Activated B cell treated with CpG ODN at 0.5 μM for 24 hours (primary cell): ENCODE data around the gene ZBTB18. TPM values are rescaled to one million over a fixed set of nuclear protein-coding genes. Genes with fewer than 3 reads are reported as not detected.

Experiments used
- ATAC-seq: fragments of 200-7000 bp; cut with Tn5 transposase; one replicate; pipeline ENCODE4 v1.10.0; 2021; ENCODE audit warnings: low read depth, mild to moderate bottlenecking, moderate library complexity
- CTCF ChIA-PET: fragments of 350-600 bp; sonication (Branson Sonifier 250); formaldehyde crosslinking; loops from one replicate; lab custom pipeline; 2021; ENCODE audit warnings: antibody characterized with exemption; lab: Charles Lee
- POLR2A ChIA-PET: fragments of 350-600 bp; sonication (Branson Sonifier 250); formaldehyde crosslinking; loops from one replicate; lab custom pipeline; 2021; ENCODE audit warnings: antibody characterized with exemption; lab: Charles Lee
- DNase-seq: peaks from one replicate; pipeline ENCODE4 v3.0.0; 2022
- H3K27ac Mint-ChIP-seq: one replicate; pipeline ENCODE4 v1.8.0; 2020; ENCODE audit warnings: mixed read lengths
- H3K27me3 Mint-ChIP-seq: one replicate; pipeline ENCODE4 v1.8.0; 2021; ENCODE audit warnings: mixed read lengths
- H3K36me3 Mint-ChIP-seq: one replicate; pipeline ENCODE4 v1.8.0; 2021; ENCODE audit warnings: low read depth, mixed read lengths
- H3K4me1 Mint-ChIP-seq: one replicate; pipeline ENCODE4 v1.8.0; 2021; ENCODE audit warnings: mixed read lengths
- H3K4me3 Mint-ChIP-seq: one replicate; pipeline ENCODE4 v1.8.0; 2020; ENCODE audit warnings: mild to moderate bottlenecking, mixed read lengths
- H3K9me3 Mint-ChIP-seq: one replicate; pipeline ENCODE4 v1.8.0; 2020; ENCODE audit warnings: mixed read lengths
- intact Hi-C: fragments of 100-400 bp; cut with micrococcal nuclease; formaldehyde crosslinking; loops from one replicate; pipeline ENCODE4 v1.15.1; 2024
- total RNA-seq: library from RNA; stranded (reverse); gene quantifications from 2 replicates; pipeline ENCODE4 v1.2.3, GENCODE V29; 2022
- TF ChIP-seq, protein P1 (sequence below): fragments of 200-600 bp; IDR thresholded peaks from one replicate; pipeline ENCODE4 v1.8.0; 2022; ENCODE audit warnings: antibody characterized with exemption, mild to moderate bottlenecking

The ZBTB18 gene
- total RNA-seq, 1 donor from 2014 or later: 46.7 TPM

DNA sequence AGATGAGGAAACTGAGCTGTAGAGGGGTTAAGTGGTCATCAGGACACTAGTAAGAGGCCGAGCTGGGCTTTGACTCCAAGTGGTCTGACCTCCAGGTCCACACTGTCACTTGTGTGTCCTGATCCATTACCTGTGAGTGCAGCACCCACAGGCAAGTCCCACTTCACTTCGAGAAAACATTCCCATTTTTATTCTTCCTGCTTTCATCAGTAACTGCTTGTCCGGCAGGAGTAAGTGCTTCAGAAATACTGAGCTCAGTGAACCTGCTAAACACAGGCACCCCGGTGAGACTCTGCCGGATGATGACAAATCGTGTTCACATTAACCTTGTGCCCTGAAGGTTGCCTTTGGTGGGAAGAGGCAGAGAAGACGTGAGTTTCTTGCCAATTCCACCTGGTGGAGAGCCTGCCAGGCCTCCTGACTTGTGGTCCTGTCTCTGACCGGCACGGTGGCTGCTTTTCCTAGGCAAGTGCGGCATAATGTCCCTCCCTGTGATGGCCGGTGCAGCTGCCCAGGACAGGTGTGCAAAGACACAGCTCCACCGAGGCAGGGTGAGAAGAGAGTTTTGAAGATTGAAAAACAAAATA, 29.4 kb downstream of the ZBTB18 start:
- DNase-seq (no peak), ATAC-seq (no peak)
- CTCF ChIA-PET: no interaction called here
- peaks cover 34% of the 10 kb centered on the region for H3K4me1 Mint-ChIP-seq
- H3K4me3 Mint-ChIP-seq: no peak overlapping the region
- peaks cover 25% of the 10 kb centered on the region for H3K27me3 Mint-ChIP-seq
- H3K9me3 Mint-ChIP-seq: no peaks in the 10 kb centered on the region
- no peaks in the 10 kb centered on the region for H3K36me3 Mint-ChIP-seq
- POLR2A ChIA-PET: no interaction called here
- TF ChIP-seq, protein P1, sequence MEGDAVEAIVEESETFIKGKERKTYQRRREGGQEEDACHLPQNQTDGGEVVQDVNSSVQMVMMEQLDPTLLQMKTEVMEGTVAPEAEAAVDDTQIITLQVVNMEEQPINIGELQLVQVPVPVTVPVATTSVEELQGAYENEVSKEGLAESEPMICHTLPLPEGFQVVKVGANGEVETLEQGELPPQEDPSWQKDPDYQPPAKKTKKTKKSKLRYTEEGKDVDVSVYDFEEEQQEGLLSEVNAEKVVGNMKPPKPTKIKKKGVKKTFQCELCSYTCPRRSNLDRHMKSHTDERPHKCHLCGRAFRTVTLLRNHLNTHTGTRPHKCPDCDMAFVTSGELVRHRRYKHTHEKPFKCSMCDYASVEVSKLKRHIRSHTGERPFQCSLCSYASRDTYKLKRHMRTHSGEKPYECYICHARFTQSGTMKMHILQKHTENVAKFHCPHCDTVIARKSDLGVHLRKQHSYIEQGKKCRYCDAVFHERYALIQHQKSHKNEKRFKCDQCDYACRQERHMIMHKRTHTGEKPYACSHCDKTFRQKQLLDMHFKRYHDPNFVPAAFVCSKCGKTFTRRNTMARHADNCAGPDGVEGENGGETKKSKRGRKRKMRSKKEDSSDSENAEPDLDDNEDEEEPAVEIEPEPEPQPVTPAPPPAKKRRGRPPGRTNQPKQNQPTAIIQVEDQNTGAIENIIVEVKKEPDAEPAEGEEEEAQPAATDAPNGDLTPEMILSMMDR: no peak
- H3K27ac Mint-ChIP-seq: no peak overlapping the region
- intact Hi-C loops: no loop called here

DNA sequence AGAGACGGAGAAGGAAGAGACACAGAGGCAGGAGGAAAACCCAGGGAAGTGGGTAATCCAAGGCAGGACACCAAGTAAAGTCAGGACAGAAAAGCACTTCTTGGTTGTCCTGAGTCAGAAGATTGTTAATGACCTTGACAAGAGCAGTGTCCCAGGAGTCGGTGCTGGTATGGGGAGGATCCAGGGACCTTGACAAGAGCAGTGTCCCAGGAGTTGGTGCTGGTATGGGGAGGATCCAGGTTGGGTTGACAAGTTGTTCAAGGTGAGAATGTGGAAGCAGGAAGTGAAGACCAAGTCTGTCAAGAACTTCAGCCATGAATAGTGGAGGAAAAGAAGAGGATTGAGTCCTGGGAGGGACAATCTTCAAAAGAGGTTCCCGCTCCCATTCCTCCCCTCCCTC, 31.9 kb downstream of the ZBTB18 start:
- TF ChIP-seq, protein P1: no peak
- peaks cover 9% of the 10 kb centered on the region for H3K4me1 Mint-ChIP-seq
- intact Hi-C loops: no loop called here
- ChIA-PET CTCF (no interaction called here), POLR2A (no interaction called here)
- no peak overlapping the region for H3K4me3 Mint-ChIP-seq
- H3K36me3 Mint-ChIP-seq: no peaks in the 10 kb centered on the region
- no peak for ATAC-seq
- DNase-seq: no peak
- H3K27ac Mint-ChIP-seq: no peak overlapping the region
- no peaks in the 10 kb centered on the region for H3K9me3 Mint-ChIP-seq
- peaks cover 26% of the 10 kb centered on the region for H3K27me3 Mint-ChIP-seq

DNA sequence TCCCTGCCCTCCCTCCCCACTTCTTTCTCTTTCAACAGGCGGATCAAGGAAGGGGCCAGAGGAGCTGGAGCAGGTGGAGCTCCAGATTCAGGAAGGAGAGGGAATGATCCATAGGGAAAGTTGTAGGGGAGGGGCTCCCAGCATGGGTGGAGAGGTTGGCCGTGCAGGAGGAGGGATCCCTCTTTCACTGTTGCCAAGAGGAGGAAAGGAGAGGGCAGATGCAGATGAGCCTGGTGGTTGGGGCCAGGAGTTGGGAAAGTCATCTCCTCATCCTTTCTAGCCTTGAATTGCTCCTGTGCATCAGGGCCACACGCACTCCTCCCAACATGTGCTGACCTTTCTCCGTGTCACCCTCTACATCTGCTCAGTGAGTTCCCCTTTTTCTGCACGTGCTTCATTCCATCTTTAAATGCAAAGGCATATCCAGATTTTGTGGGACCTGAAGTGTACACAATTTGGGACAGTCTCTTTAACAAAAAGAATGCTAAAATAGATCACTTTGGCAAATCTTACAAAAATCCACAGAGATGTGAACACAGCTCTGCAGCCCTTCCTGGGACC, 32.4 kb downstream of the ZBTB18 start:
- Mint-ChIP-seq H3K4me3 (no peak overlapping the region), H3K9me3 (no peaks in the 10 kb centered on the region), H3K27me3 (peaks cover 26% of the 10 kb centered on the region), H3K36me3 (no peaks in the 10 kb centered on the region), H3K27ac (no peak overlapping the region), H3K4me1 (peaks cover 6% of the 10 kb centered on the region)
- no peak for DNase-seq
- no peak for ATAC-seq
- intact Hi-C loops: no loop called here
- CTCF ChIA-PET: no interaction called here
- TF ChIP-seq, protein P1: no peak
- POLR2A ChIA-PET: no interaction called here

GRCh38 chr1:244084763-244085162, 33.7 kb downstream of the ZBTB18 start:
- ATAC-seq: no peak
- TF ChIP-seq, protein P1: no peak
- H3K36me3 Mint-ChIP-seq: no peaks in the 10 kb centered on the region
- no peak overlapping the region for H3K4me3 Mint-ChIP-seq
- H3K27me3 Mint-ChIP-seq: peaks cover 26% of the 10 kb centered on the region
- DNase-seq: no peak
- intact Hi-C loops: no loop called here
- peaks cover 3% of the 10 kb centered on the region for H3K4me1 Mint-ChIP-seq
- POLR2A ChIA-PET: no interaction called here
- H3K27ac Mint-ChIP-seq: no peak overlapping the region
- H3K9me3 Mint-ChIP-seq: no peaks in the 10 kb centered on the region
- CTCF ChIA-PET: interaction anchor here (0.7 kb wide), 1 partner anchor 433 kb away, joined by 4 read pairs; no protein-coding TSS in a partner anchor

- no peak for ATAC-seq
- TF ChIP-seq, protein P1: no peak
- Mint-ChIP-seq H3K9me3 (no peaks in the 10 kb centered on the region), H3K36me3 (no peaks in the 10 kb centered on the region), H3K27me3 (peaks cover 26% of the 10 kb centered on the region), H3K4me3 (no peak overlapping the region), H3K4me1 (peaks cover 3% of the 10 kb centered on the region), H3K27ac (no peak overlapping the region)
- ChIA-PET CTCF (interaction anchor here (0.9 kb wide), 1 partner anchor 9 kb away, joined by 3 read pairs; no protein-coding TSS in a partner anchor), POLR2A (no interaction called here)
- intact Hi-C loops: no loop called here
- no peak for DNase-seq
Observed at GRCh38 chr1:244085891-244086290, 34.8 kb downstream of the ZBTB18 start.
